Osteocyte (in vitro differentiated cells): ENCODE results near the gene SLC35F3. TPM values are rescaled to one million over a fixed set of nuclear protein-coding genes. Genes with fewer than 3 reads are reported as not detected.

Experiments used
- DNase-seq: peaks from one replicate; pipeline ENCODE4 v3.0.0; 2021; ENCODE audit warnings: mixed read lengths; ENCODE audit not compliant: unreplicated experiment; ENCODE audit errors: extremely low spot score
- H3K27ac Mint-ChIP-seq: one replicate; pipeline ENCODE4 v1.8.0; 2021; ENCODE audit warnings: mild to moderate bottlenecking, mixed read lengths; ENCODE audit not compliant: unreplicated experiment
- H3K27me3 Mint-ChIP-seq: one replicate; pipeline ENCODE4 v1.8.0; 2021; ENCODE audit warnings: mixed read lengths; ENCODE audit not compliant: unreplicated experiment
- H3K36me3 Mint-ChIP-seq: one replicate; pipeline ENCODE4 v1.8.0; 2021; ENCODE audit warnings: mixed read lengths; ENCODE audit not compliant: unreplicated experiment
- H3K4me1 Mint-ChIP-seq: one replicate; pipeline ENCODE4 v1.8.0; 2021; ENCODE audit warnings: mixed read lengths; ENCODE audit not compliant: unreplicated experiment
- H3K4me3 Mint-ChIP-seq: one replicate; pipeline ENCODE4 v1.8.0; 2021; ENCODE audit warnings: mild to moderate bottlenecking, moderate library complexity, mixed read lengths; ENCODE audit not compliant: unreplicated experiment
- H3K9me3 Mint-ChIP-seq: one replicate; pipeline ENCODE4 v1.8.0; 2021; ENCODE audit warnings: mixed read lengths; ENCODE audit not compliant: unreplicated experiment
- CTCF ChIP-seq: fragments of 200-600 bp; sonication (generic); IDR thresholded peaks from 2 replicates; pipeline ENCODE4 v1.5.0; 2021; ENCODE audit warnings: antibody characterized with exemption, mild to moderate bottlenecking, moderate library complexity
- total RNA-seq: library from RNA; stranded (reverse); gene quantifications from 2 replicates; pipeline ENCODE4 v1.2.1, GENCODE V29; 2021

The SLC35F3 gene
- total RNA-seq, 1 donor from 2014 or later: not detected

DNA sequence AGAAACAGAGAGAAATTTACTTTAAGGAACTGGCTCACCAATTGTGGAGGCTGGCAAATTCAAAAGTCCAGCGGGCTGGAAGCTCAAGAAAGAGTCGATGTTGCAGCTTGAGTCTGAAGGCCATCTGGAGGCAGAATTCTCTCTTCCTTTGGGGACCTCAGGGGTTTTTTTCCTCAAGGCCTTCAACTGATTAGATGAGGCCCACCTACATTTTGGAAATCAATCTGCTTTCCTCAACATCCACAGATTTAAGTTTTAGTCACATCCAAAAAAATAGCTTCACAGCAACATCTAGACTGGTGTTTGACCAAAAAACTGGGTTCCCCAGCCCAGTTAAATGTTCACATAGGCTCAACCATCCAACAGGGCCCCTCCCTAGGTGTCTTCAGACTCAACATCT lies 114.9 kb downstream of the SLC35F3 start:
- DNase-seq: no peak
- peaks cover 4% of the 10 kb centered on the region for H3K9me3 Mint-ChIP-seq

GRCh38 chr1:234022302-234022701 lies 117.8 kb downstream of the SLC35F3 start:
- Mint-ChIP-seq H3K27ac (no peak overlapping the region), H3K9me3 (no peaks in the 10 kb centered on the region)

More for the DNA sequence above, 114.9 kb downstream of the SLC35F3 start:
- no peaks in the 10 kb centered on the region for H3K27me3 Mint-ChIP-seq
- no peaks in the 10 kb centered on the region for H3K36me3 Mint-ChIP-seq
- no peak overlapping the region for H3K27ac Mint-ChIP-seq
- H3K4me1 Mint-ChIP-seq: no peaks in the 10 kb centered on the region
- TF ChIP-seq CTCF: no peak
- no peak overlapping the region for H3K4me3 Mint-ChIP-seq

DNA sequence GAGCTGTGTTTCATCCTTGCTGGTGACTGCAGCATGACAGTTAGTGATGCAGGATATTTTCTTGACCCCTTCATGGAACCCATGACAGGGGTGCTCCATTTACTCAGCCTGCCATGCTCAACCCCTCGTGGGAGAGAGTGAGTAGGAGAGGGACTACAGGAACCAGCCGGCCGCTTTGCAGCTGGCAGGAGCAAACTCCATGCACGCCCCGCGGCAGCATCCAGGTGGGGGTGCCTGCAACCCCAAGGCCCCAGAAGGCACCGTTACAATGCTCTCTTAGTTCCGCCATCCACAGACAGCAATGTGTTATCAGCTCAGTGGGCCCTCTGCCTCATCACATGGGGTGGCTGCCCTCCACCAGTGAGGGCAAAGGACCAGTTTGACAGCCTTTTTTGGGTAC lies 135.1 kb downstream of the SLC35F3 start:
- TF ChIP-seq CTCF: no peak
- no peak overlapping the region for H3K4me3 Mint-ChIP-seq
- no peaks in the 10 kb centered on the region for H3K9me3 Mint-ChIP-seq
- H3K36me3 Mint-ChIP-seq: no peaks in the 10 kb centered on the region
- DNase-seq: no peak
- H3K27me3 Mint-ChIP-seq: no peaks in the 10 kb centered on the region
- no peak overlapping the region for H3K27ac Mint-ChIP-seq
- no peaks in the 10 kb centered on the region for H3K4me1 Mint-ChIP-seq

More at GRCh38 chr1:234022302-234022701, 117.8 kb downstream of the SLC35F3 start:
- H3K36me3 Mint-ChIP-seq: no peaks in the 10 kb centered on the region
- no peak overlapping the region for H3K4me3 Mint-ChIP-seq
- no peak for DNase-seq
- H3K4me1 Mint-ChIP-seq: no peaks in the 10 kb centered on the region
- no peaks in the 10 kb centered on the region for H3K27me3 Mint-ChIP-seq
- TF ChIP-seq CTCF: no peak

DNA sequence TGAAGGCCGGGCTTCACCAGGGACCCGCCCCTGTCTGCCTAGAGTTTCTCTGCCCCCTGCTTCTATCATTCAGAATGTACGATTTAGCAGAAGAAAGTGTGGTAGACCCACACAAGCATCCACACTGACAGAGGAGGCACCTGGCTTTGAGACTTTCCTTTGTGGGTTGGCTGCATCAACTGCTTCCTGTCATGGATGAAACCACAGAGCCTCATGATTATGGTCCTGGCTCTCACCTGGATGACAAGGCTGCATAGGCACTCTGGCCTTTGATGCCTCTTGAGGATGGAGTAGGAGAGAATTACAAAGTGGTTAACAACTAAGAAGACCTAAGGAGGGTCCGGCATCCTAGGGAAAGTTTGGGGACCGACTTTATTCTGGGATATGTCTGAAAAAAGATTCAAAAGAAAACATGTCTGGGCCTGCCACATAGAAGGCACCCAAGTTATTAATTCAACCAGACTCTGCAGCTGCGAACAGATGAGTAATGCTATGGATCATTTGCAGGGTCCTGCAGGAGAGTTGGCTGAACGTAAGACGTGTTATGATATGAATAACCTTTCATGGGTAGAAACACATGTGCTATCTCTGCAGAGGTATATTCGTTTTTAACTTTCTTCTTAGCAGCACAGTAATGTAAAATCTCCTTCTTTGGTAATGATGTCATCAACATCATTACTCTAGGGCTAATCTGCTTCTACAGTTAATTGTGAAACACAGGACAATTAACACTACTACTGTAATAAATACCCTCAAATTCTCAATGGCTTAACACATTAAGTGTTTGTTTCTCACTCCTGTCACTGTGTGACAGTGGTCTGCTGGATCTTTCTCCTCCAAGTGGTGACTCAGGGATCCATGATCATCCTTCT lies 136.2 kb downstream of the SLC35F3 start:
- Mint-ChIP-seq H3K9me3 (no peaks in the 10 kb centered on the region), H3K4me3 (no peak overlapping the region), H3K4me1 (no peaks in the 10 kb centered on the region), H3K27ac (no peak overlapping the region), H3K36me3 (no peaks in the 10 kb centered on the region), H3K27me3 (no peaks in the 10 kb centered on the region)
- TF ChIP-seq CTCF: no peak
- no peak for DNase-seq

- Mint-ChIP-seq H3K36me3 (no peaks in the 10 kb centered on the region), H3K4me3 (no peak overlapping the region), H3K27me3 (no peaks in the 10 kb centered on the region), H3K9me3 (peaks cover 7% of the 10 kb centered on the region), H3K4me1 (no peaks in the 10 kb centered on the region), H3K27ac (no peak overlapping the region)
- no peak for TF ChIP-seq CTCF
- DNase-seq: no peak
Measured at GRCh38 chr1:234044079-234044478, 139.6 kb downstream of the SLC35F3 start.
